Stomach smooth muscle (tissue), 2 donors: ENCODE data around the gene REXO4.
A peak's percentile ranks its signal among the peaks of the same experiment; 100 is the strongest.
"Not testable (repeated sequence)": the region's sequence is repeated elsewhere in the genome, so short reads cannot be mapped to it uniquely, and the experiment has no call there.

ENCODE experiments used
- H3K27ac ChIP-seq: one replicate; pipeline ENCODE4 v1.7.0; 2013; ENCODE audit warnings: mild to moderate bottlenecking, low read length, inconsistent platforms
- H3K27me3 ChIP-seq, 2 donors: one replicate each; pipeline ENCODE4 v1.7.0; 2013; ENCODE audit warnings: low read length in 2 of 2; ENCODE audit not compliant: insufficient read depth in 2 of 2, control insufficient read depth in 1 of 2
- H3K36me3 ChIP-seq, 2 donors: one replicate each; pipeline ENCODE4 v1.7.0; 2013; ENCODE audit warnings: low read length in 2 of 2; ENCODE audit not compliant: control insufficient read depth in 2 of 2, insufficient read depth in 2 of 2
- H3K4me1 ChIP-seq: one replicate; pipeline ENCODE4 v1.7.0; 2013; ENCODE audit warnings: low read length; ENCODE audit not compliant: control insufficient read depth, insufficient read depth
- H3K4me3 ChIP-seq, 2 donors: one replicate each; pipeline ENCODE4 v1.7.0; 2013; ENCODE audit warnings: low read length in 2 of 2
- H3K9ac ChIP-seq, 2 donors: one replicate each; pipeline ENCODE4 v1.7.0; 2013; ENCODE audit warnings: low read length in 2 of 2, mild to moderate bottlenecking in 1 of 2
- H3K9me3 ChIP-seq, 2 donors: one replicate each; pipeline ENCODE4 v1.7.0; 2013; ENCODE audit warnings: low read length in 2 of 2; ENCODE audit not compliant: control insufficient read depth in 2 of 2
- donor health status: healthy.
- donor health status: Pancreatic carcinoma.

The REXO4 gene

GRCh38 chr9:133458643-133459312 is 41.0 kb upstream of the REXO4 start:
- peaks cover 21% of the 10 kb centered on the region for H3K4me1 ChIP-seq
- H3K4me3 ChIP-seq = peak overlapping the region; percentile 69 to 82
- no peaks in the 10 kb centered on the region for H3K9me3 ChIP-seq
- no peaks in the 10 kb centered on the region for H3K27me3 ChIP-seq
- peak overlapping the region; percentile 33 to 72 for H3K9ac ChIP-seq
- no peaks in the 10 kb centered on the region for H3K36me3 ChIP-seq
- peak overlapping the region; percentile 82 for H3K27ac ChIP-seq

GRCh38 chr9:133457748-133458147 is 39.9 kb upstream of the REXO4 start:
- Histone ChIP-seq H3K4me1 (peaks cover 21% of the 10 kb centered on the region), H3K36me3 (no peaks in the 10 kb centered on the region), H3K27ac (no peak overlapping the region), H3K9me3 (no peaks in the 10 kb centered on the region), H3K27me3 (no peaks in the 10 kb centered on the region), H3K4me3 (no peak overlapping the region), H3K9ac (no peak overlapping the region)

GRCh38 chr9:133457233-133457632 is 39.4 kb upstream of the REXO4 start:
- H3K9me3 ChIP-seq = no peaks in the 10 kb centered on the region
- H3K36me3 ChIP-seq = no peaks in the 10 kb centered on the region
- no peak overlapping the region for H3K27ac ChIP-seq
- H3K9ac ChIP-seq = no peak overlapping the region
- H3K4me3 ChIP-seq = no peak overlapping the region
- H3K4me1 ChIP-seq = peaks cover 21% of the 10 kb centered on the region
- H3K27me3 ChIP-seq = no peaks in the 10 kb centered on the region

- Histone ChIP-seq H3K4me1 (peaks cover 16% of the 10 kb centered on the region), H3K36me3 (no peaks in the 10 kb centered on the region), H3K27ac (no peak overlapping the region), H3K4me3 (no peak overlapping the region), H3K9ac (no peak overlapping the region), H3K9me3 (no peaks in the 10 kb centered on the region), H3K27me3 (no peaks in the 10 kb centered on the region)
Measured at GRCh38 chr9:133456409-133456808, 38.6 kb upstream of the REXO4 start.

- no peak overlapping the region for H3K9ac ChIP-seq
- H3K4me1 ChIP-seq = peaks cover 11% of the 10 kb centered on the region
- no peak overlapping the region for H3K4me3 ChIP-seq
- H3K9me3 ChIP-seq = no peaks in the 10 kb centered on the region
- H3K27ac ChIP-seq = no peak overlapping the region
- H3K27me3 ChIP-seq = no peaks in the 10 kb centered on the region
- no peaks in the 10 kb centered on the region for H3K36me3 ChIP-seq
Measured at GRCh38 chr9:133455936-133456335, 38.1 kb upstream of the REXO4 start.

GRCh38 chr9:133454943-133455673 is 37.3 kb upstream of the REXO4 start:
- no peaks in the 10 kb centered on the region for H3K27me3 ChIP-seq
- H3K4me1 ChIP-seq = peaks cover 6% of the 10 kb centered on the region
- H3K9ac ChIP-seq = no peak overlapping the region
- H3K27ac ChIP-seq = no peak overlapping the region
- no peaks in the 10 kb centered on the region for H3K36me3 ChIP-seq
- no peak overlapping the region for H3K4me3 ChIP-seq
- no peaks in the 10 kb centered on the region for H3K9me3 ChIP-seq

- Histone ChIP-seq H3K27ac (no peak overlapping the region), H3K9ac (no peak overlapping the region), H3K27me3 (no peaks in the 10 kb centered on the region), H3K4me1 (peaks cover 6% of the 10 kb centered on the region), H3K36me3 (no peaks in the 10 kb centered on the region), H3K9me3 (no peaks in the 10 kb centered on the region), H3K4me3 (no peak overlapping the region)
Measured at GRCh38 chr9:133454325-133454724, 36.5 kb upstream of the REXO4 start.

GRCh38 chr9:133453651-133454050 is 35.8 kb upstream of the REXO4 start:
- Histone ChIP-seq H3K4me1 (no peaks in the 10 kb centered on the region), H3K9ac (no peak overlapping the region), H3K4me3 (no peak overlapping the region), H3K27ac (no peak overlapping the region), H3K9me3 (no peaks in the 10 kb centered on the region), H3K36me3 (no peaks in the 10 kb centered on the region), H3K27me3 (no peaks in the 10 kb centered on the region)

- Histone ChIP-seq H3K9ac (no peak overlapping the region), H3K4me3 (no peak overlapping the region), H3K9me3 (no peaks in the 10 kb centered on the region), H3K27ac (no peak overlapping the region), H3K27me3 (no peaks in the 10 kb centered on the region), H3K36me3 (no peaks in the 10 kb centered on the region), H3K4me1 (no peaks in the 10 kb centered on the region)
Measured at GRCh38 chr9:133452562-133452961, 34.8 kb upstream of the REXO4 start.

GRCh38 chr9:133451865-133452264 is 34.1 kb upstream of the REXO4 start:
- not testable (repeated sequence) for H3K9ac ChIP-seq, H3K4me1 ChIP-seq, H3K36me3 ChIP-seq, H3K27me3 ChIP-seq, H3K9me3 ChIP-seq, H3K4me3 ChIP-seq, H3K27ac ChIP-seq

- Histone ChIP-seq H3K27ac (no peak overlapping the region), H3K36me3 (no peaks in the 10 kb centered on the region), H3K9ac (no peak overlapping the region), H3K4me1 (no peaks in the 10 kb centered on the region), H3K4me3 (no peak overlapping the region), H3K27me3 (no peaks in the 10 kb centered on the region), H3K9me3 (no peaks in the 10 kb centered on the region)
Measured at GRCh38 chr9:133449760-133450159, 31.9 kb upstream of the REXO4 start.
